Panc1 (cell line): ENCODE results near the gene TIMM44. TPM values are rescaled to one million over a fixed set of nuclear protein-coding genes. Genes with fewer than 3 reads are reported as not detected.
A peak's percentile ranks its signal among the peaks of the same experiment; 100 is the strongest.

Experiments
- ATAC-seq: fragments of 200-7000 bp; cut with Tn5 transposase; 2 replicates; pipeline ENCODE4 v1.9.1; 2020; ENCODE audit warnings: mild to moderate bottlenecking, moderate library complexity
- BruUV-seq: library from RNA; stranded (reverse); fragments of 400-500 nt; replicated peaks from 2 replicates; lab custom pipeline; 2021; lab: Mats Ljungman, UMichigan
- CTCF ChIA-PET: fragments of 300-600 bp; sonication (Branson Sonifier 250); formaldehyde crosslinking; loops from one replicate; lab custom pipeline; 2022; ENCODE audit warnings: antibody characterized with exemption; lab: Charles Lee
- POLR2A ChIA-PET: fragments of 300-600 bp; sonication (Branson Sonifier 250); formaldehyde crosslinking; loops from one replicate; lab custom pipeline; 2022; ENCODE audit warnings: antibody characterized with exemption; lab: Charles Lee
- DNase-seq: peaks from one replicate; pipeline ENCODE4 v3.0.0-alpha.2; 2010; ENCODE audit warnings: low read depth, low spot score
- H3K27ac ChIP-seq: 2 replicates; pipeline ENCODE4 v1.5.1; 2011; ENCODE audit warnings: mild to moderate bottlenecking, low read length, inconsistent platforms
- H3K27me3 ChIP-seq: fragments of 200-500 bp; sonication (Bioruptor generic); 2 replicates; pipeline ENCODE4 v1.6.0; 2014; ENCODE audit warnings: low read length, inconsistent platforms; ENCODE audit not compliant: control insufficient read depth, insufficient read depth
- H3K36me3 ChIP-seq: fragments of 200-500 bp; sonication (Bioruptor generic); 2 replicates; pipeline ENCODE4 v1.5.1; 2014; ENCODE audit warnings: inconsistent platforms, mild to moderate bottlenecking, low read length, moderate library complexity; ENCODE audit not compliant: control insufficient read depth, insufficient read depth
- H3K4me1 ChIP-seq: 2 replicates; pipeline ENCODE4 v1.5.1; 2011; ENCODE audit warnings: inconsistent platforms, mild to moderate bottlenecking, low read length, moderate library complexity; ENCODE audit not compliant: control insufficient read depth, insufficient read depth
- H3K4me3 ChIP-seq, 2 experiments: 2 replicates each; pipeline ENCODE4 v1.5.1; 2011 to 2012; ENCODE audit warnings: low read depth in 2 of 2, low read length in 2 of 2, mild to moderate bottlenecking in 2 of 2, inconsistent platforms in 1 of 2, moderate library complexity in 1 of 2
- H3K9me3 ChIP-seq: fragments of 200-500 bp; sonication (Bioruptor generic); 2 replicates; pipeline ENCODE4 v1.5.1; 2014; ENCODE audit warnings: low read depth, mild to moderate bottlenecking, inconsistent platforms, low read length, moderate library complexity; ENCODE audit not compliant: control insufficient read depth, insufficient read depth
- CTCF ChIP-seq: fragments of 450-650 bp; IDR thresholded peaks from 2 replicates; pipeline ENCODE4 v1.5.1; 2017; ENCODE audit warnings: mild to moderate bottlenecking
- POLR2AphosphoS5 ChIP-seq: IDR thresholded peaks from 2 replicates; pipeline ENCODE4 v1.6.1; 2012; ENCODE audit warnings: mild to moderate bottlenecking, low read depth, low read length, moderate library complexity
- REST ChIP-seq, 2 experiments: IDR thresholded peaks; 2 replicates each; pipeline ENCODE4 v1.6.1; 2011 to 2012; ENCODE audit warnings: low read depth in 2 of 2, control low read depth in 1 of 2, low read length in 1 of 2, mild to moderate bottlenecking in 1 of 2, moderate library complexity in 1 of 2; ENCODE audit not compliant: insufficient read depth in 1 of 2
- SIN3A ChIP-seq: IDR thresholded peaks from 2 replicates; pipeline ENCODE4 v1.6.1; 2012; ENCODE audit warnings: low read depth, mild to moderate bottlenecking, low read length, moderate library complexity, borderline replicate concordance; ENCODE audit not compliant: insufficient read depth
- TCF7L2 ChIP-seq: IDR thresholded peaks from 2 replicates; pipeline ENCODE4 v1.6.1; 2011; ENCODE audit warnings: mild to moderate bottlenecking, low read depth, low read length, inconsistent platforms
- in situ Hi-C: cut with HindIII; loops from 2 replicates; pipeline ENCODE4 v1.10.0; 2016; ENCODE audit warnings: low sequenced_read_pairs, low pct_unique_long_range_greater_than_20kb
- intact Hi-C: fragments of 100-400 bp; cut with micrococcal nuclease; formaldehyde crosslinking; loops from one replicate; pipeline ENCODE4 v1.10.0; 2022; ENCODE audit not compliant: unreplicated experiment
- total RNA-seq: library from RNA; stranded (reverse); gene quantifications from one replicate; pipeline ENCODE4 v1.2.1, GENCODE V29; 2021; ENCODE audit not compliant: unreplicated experiment

TIMM44 gene
- total RNA-seq, 1 experiment from 2014 or later = 105 TPM

DNA sequence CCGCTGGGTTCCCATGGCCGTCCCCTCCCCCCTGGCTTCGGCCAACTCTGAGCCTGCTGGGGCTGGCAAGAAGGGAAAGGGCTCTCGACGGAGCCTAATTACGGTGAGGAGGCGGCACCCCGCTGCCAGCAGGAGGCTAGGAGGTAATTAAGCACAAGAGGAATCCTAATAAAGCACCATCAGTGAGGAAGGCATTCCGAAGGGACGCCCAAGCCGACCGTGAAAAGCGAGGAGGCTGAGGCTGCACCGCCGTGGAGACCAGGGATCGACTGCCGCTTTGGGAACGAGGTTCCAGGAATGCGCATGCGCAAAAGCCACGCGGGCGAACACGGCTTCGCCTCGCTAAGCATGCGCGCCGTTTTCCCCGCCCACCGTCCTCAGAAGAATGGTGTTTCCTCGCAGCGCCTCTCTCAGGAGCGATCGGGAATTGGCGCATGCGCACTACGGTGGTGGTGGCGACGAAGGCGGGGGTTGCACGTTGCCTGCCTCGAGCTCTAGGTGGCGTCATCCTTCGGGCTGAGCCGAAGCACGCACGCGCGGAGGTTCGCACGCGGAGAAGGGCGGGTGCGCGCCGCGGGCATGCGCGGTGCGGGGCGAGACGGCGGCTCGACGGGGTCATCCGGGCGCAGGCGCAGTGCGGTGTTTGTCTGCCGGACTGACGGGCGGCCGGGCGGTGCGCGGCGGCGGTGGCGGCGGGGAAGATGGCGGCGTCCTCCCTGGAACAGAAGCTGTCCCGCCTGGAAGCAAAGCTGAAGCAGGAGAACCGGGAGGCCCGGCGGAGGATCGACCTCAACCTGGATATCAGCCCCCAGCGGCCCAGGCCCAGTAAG is 40.0 kb downstream of the TIMM44 start, which contains the start of gene MAP2K7:
MAP2K7 (plus strand) TSS at position 634 of the 830 bp plus-strand sequence; CDS start at position 702, 68 bp downstream.
- ChIA-PET CTCF (no interaction called here), POLR2A (no interaction called here)
- H3K4me3 ChIP-seq = peak within 1 kb of the TSS; percentile 80 to 82
- no peaks in the 10 kb centered on the region for H3K27me3 ChIP-seq
- in situ Hi-C loops = no loop called here
- peaks cover 6% of the 10 kb centered on the region; the same call in 1 of the 2 replicates for H3K4me1 ChIP-seq
- intact Hi-C loops = no loop called here
- DNase-seq (peak; percentile 95), ATAC-seq (peak; percentile 83)
- peak within 1 kb of the TSS; percentile 96 for H3K27ac ChIP-seq
- no peaks in the 10 kb centered on the region for H3K9me3 ChIP-seq
- no TSS peak for BruUV-seq
- peak; percentile 95 for TF ChIP-seq POLR2AphosphoS5
- TF ChIP-seq SIN3A = peak; percentile 41; the same call in 1 of the 2 replicates
- peak; percentile 90 for TF ChIP-seq CTCF
- peak in 1 of 2 experiments; percentile 76; a peak in 2 of 4 replicates for TF ChIP-seq REST (IDR thresholded peaks at IDR 0.05; ENCODE audit: insufficient read depth in 1 of 2, low read depth in 2 of 2, low read length in 1 of 2)
- TF ChIP-seq TCF7L2 = no peak
- no peaks in the 10 kb centered on the region; the same call in 1 of the 2 replicates for H3K36me3 ChIP-seq

GRCh38 chr19:7902796-7903243 is 40.6 kb downstream of the TIMM44 start:
- ChIA-PET POLR2A (interaction anchor here (1.4 kb wide), 1 partner anchor 34 kb away, joined by 9 read pairs; no protein-coding TSS in a partner anchor), CTCF (no interaction called here)
- TF ChIP-seq CTCF (no peak), REST (IDR thresholded peaks at IDR 0.05; ENCODE audit: insufficient read depth in 1 of 2, low read depth in 2 of 2, low read length in 1 of 2) (no peak), POLR2AphosphoS5 (no peak), SIN3A (no peak), TCF7L2 (no peak)
- no peaks in the 10 kb centered on the region for H3K27me3 ChIP-seq
- peak overlapping the region; percentile 65 to 82 for H3K4me3 ChIP-seq
- ATAC-seq = no peak
- intact Hi-C loops (no loop called here), in situ Hi-C loops (no loop called here)
- H3K36me3 ChIP-seq = no peaks in the 10 kb centered on the region; the same call in 1 of the 2 replicates
- BruUV-seq = TSS peak; percentile 88
- no peaks in the 10 kb centered on the region for H3K9me3 ChIP-seq
- H3K4me1 ChIP-seq = peaks cover 6% of the 10 kb centered on the region; the same call in 1 of the 2 replicates
- H3K27ac ChIP-seq = peak overlapping the region; percentile 96
- no peak for DNase-seq
